PC-3 (cell line): ENCODE measurements around the gene MYORG.

Source experiments
- EZH2phosphoT487 ChIP-seq: fragments of 300-600 bp; sonication (generic); IDR thresholded peaks from 2 replicates; pipeline ENCODE4 v1.6.1; 2018; ENCODE audit warnings: mild to moderate bottlenecking, antibody characterized with exemption, low read length, borderline replicate concordance
- TF ChIP-seq, protein P1 (sequence below): fragments of 300-600 bp; sonication (generic); conservative IDR thresholded peaks from 2 replicates; pipeline ENCODE4 v1.5.1; 2017; ENCODE audit warnings: antibody characterized with exemption, low read depth, mild to moderate bottlenecking, low read length

DNA sequence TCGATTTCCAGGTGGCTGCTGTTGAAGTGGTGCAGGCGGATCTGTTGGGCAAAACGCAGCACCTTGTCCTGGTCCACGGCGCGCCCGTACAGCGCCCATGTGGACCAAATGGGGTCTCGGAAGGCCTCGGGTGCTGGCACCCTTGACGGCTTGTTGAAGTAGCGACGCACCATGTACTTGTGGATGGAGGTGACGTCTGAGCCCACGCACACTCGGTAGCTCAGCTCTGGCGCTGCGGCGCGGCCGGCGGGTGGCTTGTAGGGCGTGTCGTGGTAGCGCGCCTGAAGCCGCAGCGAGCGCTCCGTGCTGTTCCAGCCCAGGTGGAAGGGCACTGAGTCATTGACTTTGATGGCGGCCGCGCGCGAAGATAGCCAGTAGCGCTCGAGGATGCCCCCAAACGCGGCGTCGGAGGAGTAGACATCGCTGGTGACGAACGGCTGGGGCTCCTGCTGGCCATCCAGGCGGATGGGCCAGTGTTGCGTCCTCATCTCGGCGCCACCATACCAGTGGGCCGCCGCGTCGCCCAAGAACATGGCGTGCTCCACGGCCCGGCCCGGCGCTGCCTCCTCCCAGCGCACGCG is 4.7 kb downstream of the MYORG start:
- TF ChIP-seq, protein P1, sequence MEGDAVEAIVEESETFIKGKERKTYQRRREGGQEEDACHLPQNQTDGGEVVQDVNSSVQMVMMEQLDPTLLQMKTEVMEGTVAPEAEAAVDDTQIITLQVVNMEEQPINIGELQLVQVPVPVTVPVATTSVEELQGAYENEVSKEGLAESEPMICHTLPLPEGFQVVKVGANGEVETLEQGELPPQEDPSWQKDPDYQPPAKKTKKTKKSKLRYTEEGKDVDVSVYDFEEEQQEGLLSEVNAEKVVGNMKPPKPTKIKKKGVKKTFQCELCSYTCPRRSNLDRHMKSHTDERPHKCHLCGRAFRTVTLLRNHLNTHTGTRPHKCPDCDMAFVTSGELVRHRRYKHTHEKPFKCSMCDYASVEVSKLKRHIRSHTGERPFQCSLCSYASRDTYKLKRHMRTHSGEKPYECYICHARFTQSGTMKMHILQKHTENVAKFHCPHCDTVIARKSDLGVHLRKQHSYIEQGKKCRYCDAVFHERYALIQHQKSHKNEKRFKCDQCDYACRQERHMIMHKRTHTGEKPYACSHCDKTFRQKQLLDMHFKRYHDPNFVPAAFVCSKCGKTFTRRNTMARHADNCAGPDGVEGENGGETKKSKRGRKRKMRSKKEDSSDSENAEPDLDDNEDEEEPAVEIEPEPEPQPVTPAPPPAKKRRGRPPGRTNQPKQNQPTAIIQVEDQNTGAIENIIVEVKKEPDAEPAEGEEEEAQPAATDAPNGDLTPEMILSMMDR: no peak
- TF ChIP-seq EZH2phosphoT487: no peak
